NCI-H774 (cell line): ENCODE results near the gene GPRC5C.
"Not testable (repeated sequence)": the region's sequence is repeated elsewhere in the genome, so short reads cannot be mapped to it uniquely, and the experiment has no call there.

Source experiments
- DNase-seq: peaks from one replicate; lab custom pipeline; 2025; lab: John Stamatoyannopoulos, UW

GPRC5C gene

DNA sequence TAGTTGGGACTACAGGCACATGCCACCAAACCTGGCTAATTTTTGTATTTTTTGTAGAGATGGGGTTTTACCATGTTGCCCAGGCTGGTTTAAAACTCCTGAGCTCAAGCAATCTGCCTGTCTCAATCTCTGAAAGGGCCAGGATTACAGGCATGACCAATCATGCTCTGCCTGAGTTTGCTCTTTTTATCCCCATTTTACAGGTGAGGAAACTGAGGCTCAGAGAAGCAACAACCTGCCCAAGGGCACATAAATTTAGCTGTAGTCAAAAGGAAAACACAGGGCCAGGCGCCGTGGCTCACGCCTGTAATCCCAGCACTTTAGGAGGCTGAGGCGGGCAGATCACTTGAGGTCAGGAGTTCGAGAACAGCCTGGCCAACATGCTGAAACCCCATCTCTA, 26.6 kb upstream of the GPRC5C start:
- DNase-seq = not testable (repeated sequence)

DNA sequence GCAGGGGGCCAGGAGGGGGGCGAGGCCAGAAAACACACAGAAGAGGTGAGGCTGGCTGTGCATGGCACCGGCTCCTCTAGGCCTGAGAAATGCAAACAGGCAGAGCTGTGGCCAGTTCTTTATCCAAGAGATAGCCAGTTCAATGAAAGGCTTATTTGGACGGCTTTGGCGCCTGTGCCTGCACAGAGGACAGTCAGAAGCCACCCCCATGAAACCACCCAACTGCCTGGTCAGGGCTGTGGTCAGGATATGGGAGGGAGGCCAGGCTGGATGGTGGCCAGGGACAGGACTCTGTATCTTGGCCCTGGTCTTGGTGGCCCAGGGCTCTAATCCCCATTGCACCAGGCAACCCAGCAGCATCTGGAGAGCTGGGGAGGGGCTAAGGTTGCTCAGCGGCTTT, 24.5 kb upstream of the GPRC5C start:
- DNase-seq = no peak

- DNase-seq = peak; percentile 60
Observed at GRCh38 chr17:74408262-74408661, 23.6 kb upstream of the GPRC5C start.

DNA sequence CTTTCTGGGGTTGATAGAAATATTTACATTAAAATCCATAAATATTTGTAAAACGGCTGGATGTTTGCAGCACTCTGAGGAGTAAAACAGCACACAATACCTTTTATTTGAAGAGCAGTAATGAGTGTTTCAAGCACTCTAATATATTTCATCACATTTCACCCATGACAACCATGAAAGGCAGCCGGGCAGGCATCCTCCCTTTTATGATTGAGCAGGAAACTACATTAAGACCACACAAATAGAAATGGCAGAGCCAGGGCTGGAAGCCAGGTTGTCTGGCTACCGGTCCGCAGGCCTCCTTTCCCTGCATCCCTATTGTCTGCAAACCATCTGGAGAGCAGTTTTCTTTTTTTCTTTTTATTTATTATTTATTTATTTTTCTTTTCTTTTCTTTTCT, 23.1 kb upstream of the GPRC5C start:
- peak; percentile 96 for DNase-seq

GRCh38 chr17:74410001-74410443, 21.9 kb upstream of the GPRC5C start:
- no peak for DNase-seq

GRCh38 chr17:74412581-74412980, 19.3 kb upstream of the GPRC5C start:
- DNase-seq = no peak

DNA sequence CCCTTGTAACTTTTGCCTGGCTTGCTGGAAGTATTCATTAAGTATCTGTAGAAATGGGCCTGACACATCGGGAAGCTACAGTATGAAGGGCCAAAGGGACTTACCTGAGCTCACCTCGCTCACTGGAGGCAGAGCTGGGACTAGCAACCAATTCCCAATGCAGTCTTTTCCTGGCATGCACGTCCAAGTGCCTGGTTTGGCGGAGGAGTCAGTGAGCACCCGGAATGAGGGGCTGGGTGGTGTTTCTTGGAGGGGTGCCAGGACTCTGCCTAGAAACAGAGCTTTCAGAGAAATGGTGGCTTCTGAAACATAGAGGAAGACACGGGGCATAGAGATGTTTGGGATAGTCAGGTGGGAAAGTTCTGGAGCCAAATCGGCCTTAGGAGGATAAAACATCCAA, 18.4 kb upstream of the GPRC5C start:
- DNase-seq = no peak

- DNase-seq = no peak
Observed at GRCh38 chr17:74414510-74414909, 17.4 kb upstream of the GPRC5C start.

DNA sequence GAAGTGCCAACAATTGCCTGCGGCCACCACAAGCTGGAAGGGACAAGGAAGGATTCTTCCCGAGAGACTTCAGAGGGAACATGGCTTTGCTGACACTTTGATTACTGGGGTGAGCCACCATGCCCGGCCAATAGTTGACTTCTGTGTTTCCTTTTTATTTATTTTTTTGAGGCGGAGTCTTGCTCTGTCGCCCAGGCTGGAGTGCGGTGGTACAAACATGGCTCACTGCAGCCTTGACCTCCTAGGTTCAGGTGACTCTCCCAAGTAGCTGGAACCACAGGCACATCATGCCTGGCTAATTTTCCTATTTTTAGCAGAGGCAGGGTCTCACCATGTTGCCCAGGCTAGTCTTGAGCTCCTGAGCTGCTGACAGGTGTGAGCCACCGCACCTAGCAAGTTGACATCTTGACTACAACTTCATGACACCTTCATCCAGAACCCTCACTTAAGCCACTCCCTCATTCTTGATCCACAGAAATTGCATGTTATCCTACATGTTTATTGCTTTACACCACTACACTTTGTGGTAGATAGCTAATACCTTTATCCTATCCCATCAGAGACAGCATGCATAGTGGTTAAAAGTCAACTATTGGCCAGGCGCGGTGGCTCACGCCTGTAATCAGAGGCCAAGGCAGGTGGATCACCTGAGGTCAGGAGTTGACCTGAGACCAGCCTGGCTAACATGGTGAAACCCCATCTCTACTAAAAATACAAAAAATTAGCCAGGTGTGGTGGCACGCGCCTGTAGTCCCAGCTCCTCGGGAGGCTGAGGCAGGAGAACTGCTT, 16.1 kb upstream of the GPRC5C start:
- DNase-seq = no peak

- DNase-seq = no peak
Observed at GRCh38 chr17:74417178-74418045, 14.5 kb upstream of the GPRC5C start.

DNA sequence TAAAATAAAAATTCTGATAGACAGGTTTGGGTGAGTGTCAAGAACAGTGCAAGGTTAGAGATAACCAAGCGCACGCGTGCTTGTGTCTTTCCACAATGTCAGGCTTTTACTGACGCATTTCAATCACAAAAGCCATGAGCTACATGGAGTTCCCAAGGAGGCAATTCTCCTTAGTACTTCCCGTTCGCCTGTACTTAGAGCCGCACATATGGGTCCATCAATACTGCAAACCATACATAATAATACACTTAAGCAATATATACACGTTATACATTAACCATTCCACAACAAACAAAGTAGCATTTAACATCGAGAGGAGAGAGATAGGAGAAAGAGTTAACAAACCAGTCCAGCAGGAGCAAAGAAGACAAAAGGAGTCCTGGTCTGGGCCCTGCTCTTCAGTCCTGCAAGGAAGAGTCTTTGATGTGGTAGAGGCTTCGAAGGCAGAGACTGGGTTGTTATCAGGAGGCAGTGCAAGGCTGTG, 11.9 kb upstream of the GPRC5C start:
- no peak for DNase-seq

DNA sequence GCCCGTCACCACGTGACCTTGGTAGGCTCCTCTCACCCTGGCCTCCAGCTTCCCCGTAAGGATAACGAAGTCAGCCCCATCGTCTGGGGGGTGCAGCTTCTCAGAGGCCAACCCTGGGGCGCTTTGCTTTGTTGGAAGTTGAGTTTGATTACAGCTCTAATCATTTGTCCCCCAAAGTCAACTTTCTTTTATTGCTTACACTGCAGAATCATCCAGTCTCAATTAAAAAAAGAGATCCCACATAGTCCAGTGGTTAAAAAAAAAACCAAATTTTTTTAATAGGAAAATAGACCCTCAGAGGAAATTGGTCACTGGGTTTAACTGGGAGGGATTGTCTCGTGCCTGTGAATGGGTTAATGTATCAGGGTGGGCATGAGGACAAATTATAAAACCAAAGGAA, 7.8 kb upstream of the GPRC5C start:
- no peak for DNase-seq

GRCh38 chr17:74424657-74425056, 7.2 kb upstream of the GPRC5C start:
- no peak for DNase-seq

DNA sequence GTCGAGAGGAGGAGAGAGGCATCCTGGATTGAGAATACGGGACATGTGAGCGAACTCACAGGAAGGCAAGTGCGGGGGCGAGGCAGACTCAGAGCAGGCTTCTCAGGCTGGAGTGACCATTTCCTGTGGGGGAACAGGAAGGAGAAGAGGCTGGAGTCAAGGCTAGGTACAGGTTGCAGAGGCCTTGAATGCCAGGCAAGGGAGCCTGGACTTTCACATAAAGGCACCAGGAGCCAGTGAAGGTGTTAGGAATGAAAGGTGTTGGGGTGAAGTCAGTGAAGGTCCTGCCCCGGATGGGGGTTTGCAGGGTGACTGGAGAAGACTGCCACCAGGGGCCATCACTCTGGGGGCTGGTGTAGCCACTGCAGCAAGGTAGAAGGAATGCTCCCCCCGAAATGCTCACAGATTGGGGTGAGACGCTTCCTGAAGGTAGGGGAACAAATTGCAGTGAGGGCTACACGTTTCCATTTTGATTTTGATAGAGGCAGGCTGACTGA, 5.3 kb upstream of the GPRC5C start:
- DNase-seq = no peak

DNA sequence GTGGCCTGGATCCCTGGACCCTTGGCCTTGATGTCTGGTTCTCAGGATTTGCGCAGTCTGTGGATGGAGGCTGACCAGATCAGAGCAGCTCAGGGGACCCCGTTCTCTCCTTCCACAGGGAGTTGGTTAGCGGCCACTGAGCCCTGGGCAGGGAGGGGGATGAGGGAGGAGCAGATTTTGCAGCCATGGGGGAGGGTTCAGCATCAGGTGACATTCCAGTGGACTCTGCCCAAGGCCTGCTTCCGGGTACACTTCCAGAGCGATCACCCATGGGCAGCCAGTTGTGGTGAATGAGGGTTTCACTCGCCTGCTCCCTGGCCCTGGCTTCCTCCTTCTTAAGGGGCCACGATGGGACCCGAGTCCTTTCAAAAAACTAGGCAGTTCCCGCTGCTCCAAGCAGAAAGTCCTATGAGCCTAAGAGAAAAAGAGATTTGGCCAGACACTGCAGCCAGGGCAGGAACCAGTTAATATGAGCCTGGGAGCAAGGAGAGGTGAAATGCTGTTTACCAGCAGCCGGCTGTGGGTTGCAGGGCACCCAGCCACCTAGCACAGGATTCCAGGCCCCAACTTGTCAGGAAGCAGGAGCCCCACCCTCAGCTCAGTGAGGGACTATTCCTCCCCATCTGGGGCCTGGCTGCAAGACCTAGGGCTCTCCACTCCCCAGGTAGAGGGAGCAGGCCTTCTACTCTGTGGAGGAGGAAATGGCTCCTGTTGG, 4.7 kb upstream of the GPRC5C start:
- no peak for DNase-seq

DNA sequence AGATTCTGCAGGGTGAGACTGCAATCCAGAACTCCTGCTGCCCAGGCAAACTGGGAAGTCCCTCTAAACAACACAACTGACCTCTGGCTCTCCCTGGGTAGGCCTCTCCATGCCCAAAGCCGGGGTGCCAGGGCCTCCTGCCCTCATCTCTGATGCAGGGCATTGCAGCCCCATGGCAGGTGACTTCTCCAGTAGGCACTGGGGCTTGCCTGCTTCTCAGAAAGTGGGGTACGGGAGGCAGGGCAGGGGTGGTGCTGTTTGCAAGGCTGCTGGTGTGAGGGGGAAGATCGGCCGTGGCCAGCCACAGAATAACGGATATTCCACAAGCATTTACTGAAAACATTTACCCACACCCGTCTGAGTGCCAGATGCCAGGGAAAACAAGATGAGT, 4.1 kb upstream of the GPRC5C start:
- DNase-seq = no peak

DNA sequence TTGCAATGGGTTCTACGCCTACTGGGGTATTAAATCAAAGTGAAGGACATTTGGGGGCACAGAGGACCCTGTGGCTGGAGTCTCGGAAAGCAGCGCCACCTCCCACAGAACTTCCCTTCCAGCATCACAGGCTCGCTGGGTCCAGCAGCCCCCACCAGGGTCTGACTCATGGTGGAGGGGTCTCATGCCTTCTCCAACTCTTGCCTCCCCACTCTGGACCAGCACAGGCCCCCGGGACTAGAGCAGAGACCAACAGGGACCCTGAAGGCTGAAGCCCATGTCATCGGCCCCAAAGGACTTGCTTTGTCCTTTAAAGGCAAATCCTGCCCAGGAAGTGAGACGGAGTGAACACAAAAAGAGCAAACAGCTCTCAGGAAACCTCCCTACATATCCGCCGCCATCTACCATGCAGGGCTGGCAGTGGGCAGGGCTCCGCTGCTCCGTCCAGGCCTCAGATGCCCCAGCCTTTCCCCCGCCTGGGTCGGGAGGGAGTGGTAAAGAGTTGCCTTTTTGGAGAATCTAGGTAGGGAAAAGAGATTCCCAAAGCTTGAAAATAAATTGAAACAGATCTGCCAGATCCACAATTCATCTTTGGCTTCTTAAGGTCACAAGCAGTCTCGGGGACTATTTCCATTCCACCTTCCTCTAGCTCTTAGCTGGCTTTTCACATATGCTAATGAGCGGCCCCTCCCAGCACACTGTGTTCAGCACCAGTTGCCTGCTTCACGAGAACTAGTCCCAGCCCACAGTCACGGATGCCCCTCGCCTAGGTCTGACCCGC, 2.1 kb upstream of the GPRC5C start:
- DNase-seq = no peak

- DNase-seq = no peak
Observed at GRCh38 chr17:74430385-74430705, 1.5 kb upstream of the GPRC5C start.

- DNase-seq = peak; percentile 81
Observed at GRCh38 chr17:74430706-74431567, 951 bp upstream of the GPRC5C start.

DNA sequence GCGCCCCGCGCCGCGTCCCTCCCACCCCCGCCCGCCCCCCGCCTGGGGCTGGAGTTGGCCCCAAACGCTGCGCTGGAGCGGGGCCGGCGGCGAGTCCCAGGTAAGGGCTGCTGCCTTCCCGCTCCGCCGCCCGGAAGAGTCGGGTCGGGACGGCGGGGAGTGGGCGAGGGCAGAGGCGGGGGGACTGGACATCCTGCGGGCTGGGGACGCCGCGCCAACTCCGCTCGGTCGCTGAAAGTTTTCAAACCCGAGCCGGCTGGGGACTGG, 469 bp downstream of the GPRC5C start:
- DNase-seq = no peak
